GM23338 (cell line): ENCODE data around the gene PACS1.

Experiments used
- CREB1 ChIP-seq: fragments of 250-450 bp; sonication (Bioruptor Pico); IDR thresholded peaks from 2 replicates; pipeline ENCODE4 v1.5.0; 2020; ENCODE audit warnings: low read depth, mild to moderate bottlenecking, moderate library complexity
- CTCF ChIP-seq, 2 experiments: fragments of 200-600 bp in 1 of 2; sonication (generic) in 1 of 2; conservative IDR thresholded peaks; 2 replicates each; pipeline versions ENCODE4 v1.5.1 to v1.6.1; 2016 to 2017; ENCODE audit warnings: antibody characterized with exemption in 2 of 2, low read depth in 2 of 2, mild to moderate bottlenecking in 2 of 2, moderate library complexity in 1 of 2
- EZH2 ChIP-seq: fragments of 200-600 bp; sonication (generic); IDR thresholded peaks from one replicate; pipeline ENCODE4 v1.8.0; 2017; ENCODE audit warnings: antibody characterized with exemption, mild to moderate bottlenecking, low read depth; ENCODE audit not compliant: unreplicated experiment
- EZH2phosphoT487 ChIP-seq: fragments of 200-600 bp; sonication (generic); IDR thresholded peaks from one replicate; pipeline ENCODE4 v1.8.1; 2018; ENCODE audit warnings: antibody characterized with exemption; ENCODE audit not compliant: unreplicated experiment
- JUNB ChIP-seq: IDR thresholded peaks from one replicate; pipeline ENCODE4 v1.6.1; 2016; ENCODE audit warnings: antibody characterized with exemption; ENCODE audit not compliant: unreplicated experiment
- NANOG ChIP-seq: IDR thresholded peaks from 2 replicates; pipeline ENCODE4 v1.6.1; 2016; ENCODE audit warnings: antibody characterized with exemption, borderline replicate concordance
- POLR2AphosphoS5 ChIP-seq: IDR thresholded peaks from 2 replicates; pipeline ENCODE4 v1.6.1; 2016; ENCODE audit warnings: antibody characterized with exemption, low read depth
- REST ChIP-seq: IDR thresholded peaks from one replicate; pipeline ENCODE4 v1.6.1; 2018; ENCODE audit warnings: antibody characterized with exemption; ENCODE audit not compliant: unreplicated experiment
- STAT1 ChIP-seq: IDR thresholded peaks from one replicate; pipeline ENCODE4 v1.6.1; 2016; ENCODE audit warnings: antibody characterized with exemption; ENCODE audit not compliant: unreplicated experiment
- ZNF114 ChIP-seq: fragments of 250-450 bp; sonication (Bioruptor Pico); IDR thresholded peaks from 2 replicates; pipeline ENCODE4 v1.5.0; 2020; ENCODE audit warnings: mild to moderate bottlenecking, moderate library complexity
- ZNF331 ChIP-seq: fragments of 250-450 bp; sonication (Bioruptor Pico); IDR thresholded peaks from 2 replicates; pipeline ENCODE4 v1.5.0; 2020; ENCODE audit warnings: low read depth, mild to moderate bottlenecking, moderate library complexity
- ZNF462 ChIP-seq: fragments of 250-450 bp; sonication (Bioruptor Pico); IDR thresholded peaks from 2 replicates; pipeline ENCODE4 v1.5.0; 2020; ENCODE audit warnings: mild to moderate bottlenecking, moderate library complexity

GRCh38 chr11:66042227-66042995 lies 27.7 kb upstream of the PACS1 start:
- TF ChIP-seq JUNB (no peak), CTCF (conservative IDR thresholded peaks at IDR 0.05; ENCODE audit: low read depth in 2 of 2) (no peak), ZNF114 (no peak), STAT1 (no peak), EZH2phosphoT487 (no peak), CREB1 (no peak), EZH2 (no peak), POLR2AphosphoS5 (no peak), REST (no peak), ZNF462 (CRISPR knock-in tag) (no peak), ZNF331 (CRISPR knock-in tag) (no peak), NANOG (no peak)
